HAP-1 (cell line): ENCODE results near the gene PGBD5.
A peak's percentile ranks its signal among the peaks of the same experiment; 100 is the strongest.

Source experiments
- DNase-seq, 2 experiments: peaks; one replicate each; pipeline ENCODE4 v3.0.0-alpha.2; 2016 to 2020; ENCODE audit warnings: low spot score in 2 of 2
- H3K27me3 ChIP-seq: fragments of 250-450 bp; sonication (Bioruptor Pico); 2 replicates; pipeline ENCODE4 v1.5.1; 2020; ENCODE audit warnings: low read depth, mild to moderate bottlenecking, moderate library complexity
- H3K36me3 ChIP-seq: fragments of 250-450 bp; sonication (Bioruptor Pico); replicated peaks from 2 replicates; pipeline ENCODE4 v1.5.1; 2020; ENCODE audit warnings: mild to moderate bottlenecking
- H3K4me1 ChIP-seq: fragments of 250-450 bp; sonication (Bioruptor Pico); 2 replicates; pipeline ENCODE4 v1.5.1; 2020; ENCODE audit warnings: mild to moderate bottlenecking
- H3K4me3 ChIP-seq: fragments of 250-450 bp; sonication (Bioruptor Pico); 2 replicates; pipeline ENCODE4 v1.5.1; 2020; ENCODE audit warnings: mild to moderate bottlenecking, moderate library complexity
- H3K9me3 ChIP-seq: fragments of 250-450 bp; sonication (Bioruptor Pico); 2 replicates; pipeline ENCODE4 v1.5.1; 2020; ENCODE audit warnings: mild to moderate bottlenecking, moderate library complexity
- in situ Hi-C: fragments of 300-500 bp; cut with MboI; formaldehyde crosslinking; loops from 3 replicates; pipeline ENCODE4 v1.14.3; 2020; ENCODE audit warnings: low sequenced_read_pairs, inconsistent platforms, mixed read lengths

PGBD5 gene

DNA sequence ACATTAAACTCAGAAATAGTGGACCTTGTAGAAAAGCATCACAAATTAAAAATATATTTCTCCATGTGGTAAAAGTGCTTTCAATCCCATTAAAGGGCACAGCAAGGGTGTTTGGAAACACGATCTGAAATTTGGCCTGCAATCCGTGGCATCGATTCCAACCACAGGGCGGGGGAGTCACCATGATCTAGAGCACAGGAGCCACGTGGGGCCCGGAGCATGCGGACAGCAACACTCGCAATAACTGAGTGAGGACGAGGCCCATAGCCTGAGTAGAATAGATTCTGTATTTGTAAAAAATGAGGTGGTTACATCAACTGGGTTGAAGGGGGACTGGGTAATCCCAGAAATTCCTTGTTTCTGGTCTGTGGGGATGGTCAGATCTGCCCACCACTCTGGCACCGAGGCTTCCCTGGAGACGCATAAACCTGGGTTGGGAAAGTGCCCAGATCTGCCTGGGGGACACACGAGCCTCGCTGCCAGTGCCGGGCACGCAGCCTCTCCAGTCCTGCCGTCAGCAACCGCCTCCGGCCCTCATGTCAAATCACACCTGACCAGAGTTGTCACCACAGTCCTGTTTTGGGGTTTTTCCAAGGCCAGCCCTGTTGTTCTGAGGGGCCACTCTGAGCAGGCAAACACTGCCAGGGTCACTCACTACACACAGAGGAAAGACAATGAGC, 104.3 kb downstream of the PGBD5 start:
- H3K9me3 ChIP-seq = no peaks in the 10 kb centered on the region
- H3K4me3 ChIP-seq = no peak overlapping the region
- H3K27me3 ChIP-seq = no peaks in the 10 kb centered on the region
- in situ Hi-C loops = loop anchor here (25.0 kb wide), 2 partner anchors 660 to 1060 kb away; partner anchors contain the start of gene RAB4A
- no peaks in the 10 kb centered on the region for H3K36me3 ChIP-seq
- no peak for DNase-seq
- H3K4me1 ChIP-seq = no peaks in the 10 kb centered on the region

DNA sequence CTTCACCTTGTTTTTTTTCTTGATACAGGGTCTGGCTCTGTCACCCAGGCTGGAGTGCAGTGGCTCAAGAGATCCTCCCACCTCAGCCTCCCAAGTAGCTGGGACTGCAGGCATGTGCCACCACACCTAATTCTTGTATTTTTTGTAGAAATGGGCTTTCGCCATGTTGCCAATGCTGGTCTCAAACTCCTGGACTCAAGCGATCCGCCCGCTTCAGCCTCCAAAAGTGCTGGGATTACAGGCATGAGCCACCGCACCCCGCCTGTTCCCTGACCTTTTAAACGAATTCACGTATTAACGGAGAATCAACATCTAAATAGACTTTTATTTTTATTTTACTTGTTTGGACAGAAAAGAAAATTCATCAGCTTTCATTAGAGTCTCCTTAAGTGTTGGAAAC, 104.8 kb downstream of the PGBD5 start:
- no peak for DNase-seq
- in situ Hi-C loops = loop anchor here (25.0 kb wide), 2 partner anchors 659 to 1059 kb away; partner anchors contain the start of gene RAB4A
- no peaks in the 10 kb centered on the region for H3K4me1 ChIP-seq

DNA sequence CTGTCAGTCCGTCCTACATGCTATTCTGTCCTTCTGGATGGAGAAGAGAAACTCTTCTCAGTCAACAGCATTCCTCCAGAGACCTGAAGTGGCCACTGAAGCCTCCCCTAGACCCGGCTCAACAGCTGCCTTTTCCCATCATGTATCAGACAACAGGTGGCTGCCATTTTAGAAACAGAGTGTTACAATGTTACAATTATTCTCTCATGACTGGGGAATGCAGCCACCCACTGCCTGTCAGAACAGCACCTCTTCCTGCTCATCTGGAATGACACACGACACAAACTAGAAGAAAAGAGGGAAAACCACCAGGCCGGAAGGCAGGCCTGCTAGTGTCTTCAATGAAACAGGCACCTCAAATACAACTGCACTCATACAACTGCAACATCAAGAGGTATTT, 105.3 kb downstream of the PGBD5 start:
- in situ Hi-C loops = loop anchor here (25.0 kb wide), 2 partner anchors 659 to 1059 kb away; partner anchors contain the start of gene RAB4A
- no peaks in the 10 kb centered on the region for H3K27me3 ChIP-seq
- no peaks in the 10 kb centered on the region for H3K4me1 ChIP-seq
- H3K9me3 ChIP-seq = no peaks in the 10 kb centered on the region
- DNase-seq = no peak
- no peaks in the 10 kb centered on the region for H3K36me3 ChIP-seq
- H3K4me3 ChIP-seq = no peak overlapping the region

More for the DNA sequence above, 104.8 kb downstream of the PGBD5 start:
- Histone ChIP-seq H3K9me3 (no peaks in the 10 kb centered on the region), H3K4me3 (no peak overlapping the region), H3K27me3 (no peaks in the 10 kb centered on the region), H3K36me3 (no peaks in the 10 kb centered on the region)

GRCh38 chr1:230319014-230319747, 107.0 kb downstream of the PGBD5 start:
- Histone ChIP-seq H3K36me3 (no peaks in the 10 kb centered on the region), H3K9me3 (no peaks in the 10 kb centered on the region), H3K27me3 (no peaks in the 10 kb centered on the region), H3K4me3 (no peak overlapping the region), H3K4me1 (no peaks in the 10 kb centered on the region)
- in situ Hi-C loops = loop anchor here (10.0 to 25.0 kb wide), 3 partner anchors 604 to 1057 kb away; partner anchors contain the start of gene RAB4A
- DNase-seq = no peak

DNA sequence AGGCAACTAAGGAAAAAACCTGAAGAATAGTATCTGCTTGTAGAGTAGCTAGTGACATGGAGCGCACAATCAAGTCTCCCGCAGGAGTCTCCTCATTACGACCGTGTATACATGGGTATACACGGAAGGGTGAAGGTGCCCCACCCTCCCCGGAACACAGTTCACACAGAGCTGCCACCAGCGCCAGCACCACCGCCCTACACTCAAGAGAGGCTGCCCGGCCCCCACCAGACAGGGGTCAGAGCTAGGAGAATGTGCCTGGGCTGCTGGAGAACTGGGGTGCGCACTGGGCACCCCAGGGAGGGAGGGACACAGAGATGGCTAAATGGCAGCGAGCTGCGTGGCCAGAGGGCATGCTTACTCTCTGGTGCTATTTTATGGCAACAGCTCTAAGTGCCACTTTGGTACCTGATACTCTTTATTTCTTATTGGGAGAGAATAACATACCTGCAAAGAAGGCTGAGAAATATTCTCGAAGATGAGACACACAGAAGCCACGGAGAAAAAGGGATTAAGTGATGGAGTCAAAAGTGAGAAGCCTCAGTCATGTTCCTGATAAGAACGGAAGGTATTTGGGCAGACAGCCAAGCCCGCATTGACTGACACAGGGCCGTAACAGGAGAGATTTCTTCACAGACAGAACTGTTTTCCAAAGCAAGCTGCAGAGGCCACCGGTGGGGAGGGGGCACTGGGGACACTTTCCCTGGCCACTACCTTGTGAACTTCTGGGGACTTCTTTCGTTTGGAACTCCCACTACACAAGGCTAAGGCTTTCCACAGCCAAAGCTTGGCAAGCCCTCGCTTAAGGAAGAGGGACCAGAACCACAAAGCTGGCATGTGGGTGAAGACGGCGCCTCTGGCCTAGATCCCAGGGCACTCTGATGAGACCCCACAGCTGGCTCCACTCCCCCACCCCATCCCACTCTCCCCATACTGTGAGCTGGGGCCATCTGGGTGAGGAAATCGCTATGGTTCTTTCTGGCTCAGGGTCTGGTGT, 108.0 kb downstream of the PGBD5 start:
- H3K36me3 ChIP-seq = no peaks in the 10 kb centered on the region
- H3K27me3 ChIP-seq = no peaks in the 10 kb centered on the region
- no peaks in the 10 kb centered on the region for H3K9me3 ChIP-seq
- DNase-seq = no peak
- no peak overlapping the region for H3K4me3 ChIP-seq
- in situ Hi-C loops = loop anchor here (10.0 to 25.0 kb wide), 3 partner anchors 603 to 1056 kb away; partner anchors contain the start of gene RAB4A
- no peaks in the 10 kb centered on the region for H3K4me1 ChIP-seq

- no peaks in the 10 kb centered on the region for H3K36me3 ChIP-seq
- H3K4me3 ChIP-seq = no peak overlapping the region
- no peaks in the 10 kb centered on the region for H3K27me3 ChIP-seq
- in situ Hi-C loops = loop anchor here (10.0 to 25.0 kb wide), 3 partner anchors 602 to 1055 kb away; partner anchors contain the start of gene RAB4A
- DNase-seq = no peak
- no peaks in the 10 kb centered on the region for H3K9me3 ChIP-seq
- H3K4me1 ChIP-seq = no peaks in the 10 kb centered on the region
These were observed 109.0 kb downstream of the PGBD5 start for GRCh38 chr1:230316864-230317745.

DNA sequence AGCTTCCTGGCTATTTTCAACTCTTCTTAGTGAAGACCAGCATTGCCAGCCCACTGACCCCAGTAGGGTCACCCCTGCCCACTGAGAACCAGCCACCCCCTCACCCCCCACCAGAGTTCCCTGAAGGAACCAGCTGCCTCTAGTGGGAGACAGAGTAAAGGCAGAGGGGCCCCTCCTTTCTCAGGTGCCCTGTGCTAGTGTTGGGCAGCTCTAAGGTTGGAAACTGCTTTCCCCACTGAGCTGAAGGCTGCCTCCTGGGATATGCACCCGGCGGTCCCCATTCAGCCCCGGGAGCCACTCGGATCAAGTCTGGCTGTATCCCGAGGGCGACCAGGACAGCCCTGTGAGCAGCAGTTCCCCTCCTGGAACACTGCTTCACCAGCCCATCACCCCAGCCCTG, 111.0 kb downstream of the PGBD5 start:
- Histone ChIP-seq H3K27me3 (no peaks in the 10 kb centered on the region), H3K36me3 (no peaks in the 10 kb centered on the region), H3K4me3 (no peak overlapping the region), H3K9me3 (no peaks in the 10 kb centered on the region), H3K4me1 (no peaks in the 10 kb centered on the region)
- in situ Hi-C loops = loop anchor here (10.0 to 25.0 kb wide), 3 partner anchors 600 to 1053 kb away; partner anchors contain the start of gene RAB4A
- no peak for DNase-seq

DNA sequence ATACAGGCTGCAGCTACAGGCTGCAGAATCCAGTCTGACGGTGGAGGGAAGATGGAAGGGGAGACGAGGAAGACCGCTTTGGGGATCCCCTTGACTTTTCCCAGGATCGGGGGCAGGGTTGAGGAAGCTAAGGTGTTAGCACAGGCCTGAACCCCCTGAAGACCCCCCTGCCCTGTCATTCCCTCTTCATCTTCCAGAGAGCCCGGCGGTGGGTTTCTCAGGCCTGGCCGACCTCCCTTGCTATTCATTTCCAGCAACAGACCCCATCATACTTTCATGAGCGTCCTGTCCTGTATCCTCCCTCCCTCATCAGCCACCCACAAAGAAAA, 112.0 kb downstream of the PGBD5 start:
- Histone ChIP-seq H3K36me3 (no peaks in the 10 kb centered on the region), H3K9me3 (no peaks in the 10 kb centered on the region), H3K4me3 (no peak overlapping the region), H3K27me3 (no peaks in the 10 kb centered on the region), H3K4me1 (no peaks in the 10 kb centered on the region)
- in situ Hi-C loops = loop anchor here (10.0 to 25.0 kb wide), 3 partner anchors 599 to 1052 kb away; partner anchors contain the start of gene RAB4A
- DNase-seq = no peak

DNA sequence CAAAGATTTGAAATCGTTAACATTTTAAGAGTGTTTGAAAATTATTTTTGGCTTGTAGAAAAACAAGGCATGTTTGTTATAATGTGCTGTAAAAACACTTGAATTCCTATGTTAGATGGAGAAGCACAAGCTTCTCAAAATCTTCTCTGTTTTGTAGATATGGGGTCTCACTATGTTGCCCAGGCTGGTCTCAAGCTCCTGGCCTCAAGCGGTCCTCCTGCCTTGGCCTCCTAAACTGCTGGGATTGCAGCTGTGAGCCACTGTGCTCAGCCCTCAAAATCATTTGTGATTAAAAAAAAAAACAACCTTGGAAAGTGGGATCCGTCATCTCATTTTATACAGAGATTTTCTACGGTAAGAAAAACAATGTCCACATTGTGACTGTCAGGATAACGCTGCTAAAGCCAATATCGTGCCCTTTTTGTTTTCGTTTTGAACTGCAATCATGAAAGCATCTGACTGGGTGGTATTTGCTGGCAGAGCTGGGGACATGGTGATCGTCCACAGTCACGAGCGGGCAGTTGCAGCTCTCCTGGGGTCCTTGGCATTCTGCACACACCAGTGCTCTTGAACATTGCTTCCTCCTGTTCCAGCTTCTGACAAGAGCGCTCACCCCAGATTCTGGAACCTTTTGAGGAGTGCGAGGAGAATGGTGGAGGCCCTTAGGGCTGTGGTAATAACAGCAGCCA, 112.5 kb downstream of the PGBD5 start:
- in situ Hi-C loops = loop anchor here (10.0 to 25.0 kb wide), 3 partner anchors 599 to 1051 kb away; partner anchors contain the start of gene RAB4A
- no peaks in the 10 kb centered on the region for H3K27me3 ChIP-seq
- no peak overlapping the region for H3K4me3 ChIP-seq
- H3K36me3 ChIP-seq = no peaks in the 10 kb centered on the region
- H3K4me1 ChIP-seq = no peaks in the 10 kb centered on the region
- H3K9me3 ChIP-seq = no peaks in the 10 kb centered on the region
- no peak for DNase-seq

DNA sequence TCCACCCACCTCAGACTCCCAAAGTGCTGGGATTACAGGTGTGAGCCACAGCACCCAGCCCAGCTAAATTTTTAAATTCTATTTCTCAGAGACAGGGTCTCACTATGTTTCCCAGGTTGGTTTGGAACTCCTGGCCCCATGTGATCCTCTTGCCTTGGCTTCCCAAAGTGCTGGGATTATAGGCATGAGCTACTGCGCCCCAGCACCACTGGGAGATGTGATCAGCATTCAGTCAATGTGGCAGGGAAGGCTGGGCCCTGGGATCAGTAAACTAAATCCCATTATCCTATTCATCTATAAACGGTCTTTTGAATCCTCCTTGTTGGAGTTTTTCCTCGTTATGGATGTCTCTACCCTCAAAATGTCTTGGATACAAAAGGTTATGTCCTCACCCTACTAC, 113.5 kb downstream of the PGBD5 start:
- Histone ChIP-seq H3K9me3 (no peaks in the 10 kb centered on the region), H3K4me3 (no peak overlapping the region), H3K27me3 (no peaks in the 10 kb centered on the region), H3K36me3 (no peaks in the 10 kb centered on the region), H3K4me1 (no peaks in the 10 kb centered on the region)
- in situ Hi-C loops = loop anchor here (10.0 to 25.0 kb wide), 3 partner anchors 598 to 1050 kb away; partner anchors contain the start of gene RAB4A
- DNase-seq = no peak

GRCh38 chr1:230310381-230311163, 115.6 kb downstream of the PGBD5 start:
- in situ Hi-C loops = loop anchor here (10.0 to 25.0 kb wide), 3 partner anchors 596 to 1048 kb away; partner anchors contain the start of gene RAB4A
- no peaks in the 10 kb centered on the region for H3K9me3 ChIP-seq
- no peaks in the 10 kb centered on the region for H3K27me3 ChIP-seq
- H3K36me3 ChIP-seq = no peaks in the 10 kb centered on the region
- peaks cover 3% of the 10 kb centered on the region; the same call in 1 of the 2 replicates for H3K4me1 ChIP-seq
- H3K4me3 ChIP-seq = no peak overlapping the region
- peak; percentile 72 to 81 for DNase-seq
